Midbrain (tissue), 1 donor: Measurements from ENCODE around the gene PCDHA1.

ENCODE experiments used
- DNase-seq: peaks from one replicate; lab custom pipeline; 2025; lab: John Stamatoyannopoulos, UW

PCDHA1 gene

DNA sequence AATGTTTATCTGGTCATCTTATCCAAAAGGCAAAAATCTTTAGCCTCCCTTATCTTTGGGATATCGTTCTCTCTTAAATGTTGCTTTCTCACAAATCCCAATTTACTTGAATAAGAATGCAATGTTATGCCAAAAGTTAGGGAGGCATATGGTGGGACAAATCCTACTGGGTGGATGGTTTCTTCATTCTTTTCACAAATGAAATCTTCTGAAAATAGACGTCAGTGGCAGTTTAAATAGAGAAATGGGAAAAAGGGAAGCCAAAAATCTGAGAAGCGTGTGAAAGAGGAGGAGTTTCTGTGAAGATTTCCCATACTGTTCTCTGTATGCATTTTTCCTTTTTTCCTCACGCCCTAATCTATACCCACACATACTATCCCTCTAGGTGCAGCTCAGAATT, 137.7 kb downstream of the PCDHA1 start:
- DNase-seq = no peak

DNA sequence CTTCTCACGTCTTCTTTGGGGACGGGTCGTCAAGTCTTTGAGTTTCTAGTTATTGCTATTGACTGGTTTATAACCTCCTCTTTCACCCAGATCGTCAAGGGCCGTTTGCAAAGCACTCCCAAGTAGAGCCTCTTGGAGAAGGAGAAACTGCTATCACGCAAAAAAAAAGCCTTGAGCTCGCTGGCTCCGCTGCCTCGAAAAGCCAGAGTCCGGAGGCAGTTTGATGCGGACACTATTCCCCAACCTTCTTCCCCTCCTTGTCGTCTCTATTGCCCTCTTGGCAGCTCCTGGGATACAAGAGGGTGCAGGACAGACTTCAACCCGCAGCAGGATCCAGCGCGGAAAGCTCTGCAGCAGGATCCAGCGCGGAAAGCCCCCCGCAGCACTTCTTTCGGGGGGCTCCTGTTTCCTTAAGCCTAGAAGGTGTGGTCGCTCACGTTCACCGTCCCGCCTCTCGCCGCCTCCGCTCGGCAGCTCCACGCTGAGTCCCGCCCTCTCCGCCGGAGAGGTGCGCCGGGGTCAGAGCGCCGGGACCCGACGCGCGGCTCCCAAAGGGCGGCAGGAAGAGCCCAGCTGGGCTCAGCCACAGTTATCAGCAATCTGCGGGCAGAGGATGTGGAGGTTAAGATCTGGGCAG, 140.0 kb downstream of the PCDHA1 start, which contains the start of gene PCDHAC1:
Gene PCDHAC1, plus strand, starts transcription at position 494 of the 637 bp plus-strand sequence. CDS start 594 bp downstream, outside the sequence.
- no peak for DNase-seq

DNA sequence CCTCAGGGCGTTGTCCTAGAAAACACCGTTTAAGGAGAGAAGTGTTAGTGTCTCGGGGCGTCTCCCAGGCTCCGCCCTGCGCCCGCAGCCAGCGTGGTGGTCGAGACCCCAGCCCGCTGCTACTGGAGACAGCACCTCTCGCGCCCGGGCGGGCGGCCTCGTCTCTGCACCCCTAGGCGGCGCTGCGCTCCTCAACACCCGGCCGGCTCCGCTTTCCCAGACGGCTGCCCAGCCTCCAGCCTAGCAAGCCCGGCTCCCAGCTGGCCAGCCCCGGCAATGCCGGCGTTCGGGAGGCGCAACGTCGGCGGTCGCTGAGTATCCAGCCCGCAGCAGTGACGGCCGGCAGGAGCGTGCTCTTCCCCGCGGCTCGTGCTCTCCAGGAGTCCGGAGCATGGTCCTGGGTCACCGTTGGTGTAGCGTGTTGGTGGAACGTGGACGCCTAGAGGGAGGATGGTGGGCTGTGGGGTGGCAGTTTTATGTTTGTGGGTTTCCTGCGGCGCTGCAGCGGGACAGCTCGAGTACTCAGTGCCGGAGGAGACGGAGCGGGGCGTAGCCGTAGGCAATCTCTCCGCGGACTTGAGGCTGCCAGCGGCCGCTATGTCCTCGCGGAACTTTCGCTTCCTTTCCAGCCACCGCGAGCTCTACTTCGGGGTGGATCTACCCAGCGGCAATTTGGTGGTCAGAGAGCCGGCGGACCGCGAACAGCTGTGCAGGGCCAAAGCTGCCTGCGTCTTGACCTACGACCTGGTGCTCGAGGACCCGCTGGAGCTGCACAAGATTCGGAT, 140.7 kb downstream of the PCDHA1 start:
- DNase-seq = peak; percentile 73

DNA sequence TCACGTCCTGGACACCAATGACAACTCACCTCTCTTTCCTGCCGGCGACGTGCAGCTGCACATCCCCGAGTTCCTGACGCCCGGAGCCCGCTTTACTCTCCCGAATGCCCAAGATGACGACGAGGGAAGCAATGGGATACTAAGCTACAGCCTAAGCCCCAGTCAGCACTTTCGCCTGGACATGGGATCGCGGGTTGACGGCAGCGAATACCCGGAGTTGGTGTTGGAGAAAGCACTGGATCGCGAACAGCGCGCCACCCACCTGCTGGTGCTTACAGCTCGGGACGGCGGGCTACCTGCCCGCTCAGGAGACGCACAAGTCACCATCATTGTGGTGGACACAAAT, 141.3 kb downstream of the PCDHA1 start:
- no peak for DNase-seq

DNA sequence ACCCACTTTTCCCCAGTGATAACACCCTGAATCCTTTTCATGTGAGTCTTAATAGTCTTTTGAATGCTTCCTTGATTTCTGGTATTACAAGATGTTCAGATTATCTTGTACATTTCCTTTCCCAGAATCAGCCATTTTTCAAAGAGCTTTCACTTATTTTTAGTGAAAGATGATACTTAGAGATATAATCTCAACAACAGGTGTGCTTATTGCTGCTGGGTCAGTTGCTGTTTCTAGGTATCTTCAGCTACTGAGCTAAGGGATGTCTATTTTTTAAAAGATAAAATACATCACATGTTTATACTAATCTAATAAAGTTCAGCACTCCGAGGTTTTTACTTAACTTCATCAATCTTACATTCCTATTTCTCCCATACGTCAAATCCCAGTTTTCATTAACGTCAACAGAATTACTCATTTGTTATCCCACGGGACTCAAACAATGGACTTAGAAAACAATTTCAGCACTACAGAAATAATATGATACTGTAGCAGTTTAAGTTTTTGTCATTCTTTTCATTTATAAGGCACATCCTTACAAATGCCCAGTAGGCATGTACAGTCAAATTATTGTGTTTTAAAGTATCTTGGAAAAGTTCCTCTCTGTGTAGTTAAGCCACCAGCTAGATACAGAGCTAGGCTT, 149.1 kb downstream of the PCDHA1 start:
- no peak for DNase-seq

DNA sequence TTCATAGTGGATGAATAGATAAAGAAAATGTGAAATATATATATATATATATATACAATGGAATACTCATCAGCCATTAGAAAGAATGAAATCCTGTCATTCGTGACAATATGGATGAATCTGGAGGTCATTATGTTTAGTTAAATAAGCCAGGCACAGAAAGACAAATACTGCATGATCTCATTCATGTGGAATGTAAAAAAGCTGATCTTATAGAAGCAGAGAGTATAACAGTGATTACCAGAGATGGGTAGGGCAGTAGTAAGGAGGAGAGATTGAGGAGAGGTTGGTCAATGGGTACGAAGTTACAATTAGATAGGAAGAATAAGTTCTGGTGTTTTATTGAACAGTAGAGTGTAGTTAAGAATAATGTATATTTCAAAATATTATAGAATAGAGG, 160.6 kb downstream of the PCDHA1 start:
- no peak for DNase-seq

DNA sequence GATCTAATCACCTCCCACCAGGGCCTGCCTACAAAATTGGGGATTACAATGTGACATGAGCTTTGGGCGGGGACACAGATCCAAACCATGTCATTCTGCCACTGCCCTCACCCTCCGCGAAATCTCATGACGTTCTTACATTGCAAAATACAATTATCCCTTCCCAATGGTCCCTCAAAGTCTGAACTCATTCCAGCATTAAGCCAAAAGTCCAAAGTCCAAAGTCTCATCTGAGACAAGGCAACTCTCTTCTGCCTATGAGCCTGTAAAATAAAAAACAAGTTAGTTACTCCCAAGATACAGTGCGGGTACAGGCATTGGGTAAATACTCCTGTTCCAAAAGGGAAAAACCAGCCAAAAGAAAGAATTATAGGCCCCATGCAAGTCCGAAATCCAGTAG, 165.7 kb downstream of the PCDHA1 start:
- no peak for DNase-seq

DNA sequence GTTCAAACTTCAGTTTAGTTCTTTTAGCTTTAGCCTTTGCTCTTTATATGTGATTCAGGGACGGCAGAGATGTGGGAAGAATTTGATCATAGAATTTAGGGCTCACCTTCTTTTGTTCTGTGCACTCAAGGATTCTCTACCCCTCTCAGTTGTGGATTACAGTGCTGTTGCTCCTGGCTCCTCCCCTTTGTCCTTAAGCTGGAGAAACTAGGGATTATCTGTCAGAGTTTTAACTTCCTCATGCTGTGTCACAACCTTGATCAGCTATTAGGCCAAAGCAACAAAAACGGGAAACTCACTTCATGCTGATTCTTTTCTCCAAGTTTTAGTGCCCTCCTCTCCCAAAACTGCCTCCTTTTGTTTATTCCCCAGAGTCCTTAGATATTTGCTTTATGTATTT, 167.3 kb downstream of the PCDHA1 start:
- no peak for DNase-seq

DNA sequence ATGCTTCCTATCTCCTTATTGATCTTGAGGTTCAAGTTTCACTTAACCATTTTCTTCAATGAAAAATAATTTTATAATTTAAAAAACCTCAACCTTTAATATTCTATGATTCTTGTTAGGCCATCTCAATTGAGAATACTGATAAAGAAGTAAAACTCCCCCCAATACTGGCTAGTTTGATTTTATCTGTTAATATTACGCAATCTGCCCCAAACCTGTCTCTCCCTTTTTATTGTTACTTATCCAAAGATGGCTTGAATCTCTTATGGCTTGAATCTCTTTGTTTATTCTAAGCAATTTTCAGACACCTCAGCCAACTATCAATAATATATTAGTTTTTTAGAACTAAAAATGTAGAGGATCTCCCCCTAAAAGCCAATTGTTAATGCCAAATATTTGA, 176.2 kb downstream of the PCDHA1 start:
- DNase-seq = no peak

DNA sequence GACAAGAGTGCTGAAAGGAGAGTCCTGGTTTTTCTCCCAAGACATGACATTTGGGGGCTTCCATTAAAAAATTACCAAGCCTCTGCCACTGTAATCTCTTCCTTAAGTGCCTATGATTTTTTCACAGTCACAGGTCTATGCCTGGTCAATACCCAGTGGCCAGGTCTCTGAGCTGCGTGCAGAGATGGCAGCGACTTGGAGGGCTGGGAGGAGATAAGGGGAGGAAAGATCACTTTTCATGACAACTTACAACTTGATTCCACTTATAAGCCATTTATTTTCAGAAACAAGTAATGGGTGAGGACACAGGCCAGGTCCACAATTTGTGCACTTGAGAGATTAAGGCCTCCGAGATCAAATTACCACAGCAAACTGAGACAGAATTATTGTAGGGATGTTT, 178.4 kb downstream of the PCDHA1 start:
- DNase-seq = no peak

DNA sequence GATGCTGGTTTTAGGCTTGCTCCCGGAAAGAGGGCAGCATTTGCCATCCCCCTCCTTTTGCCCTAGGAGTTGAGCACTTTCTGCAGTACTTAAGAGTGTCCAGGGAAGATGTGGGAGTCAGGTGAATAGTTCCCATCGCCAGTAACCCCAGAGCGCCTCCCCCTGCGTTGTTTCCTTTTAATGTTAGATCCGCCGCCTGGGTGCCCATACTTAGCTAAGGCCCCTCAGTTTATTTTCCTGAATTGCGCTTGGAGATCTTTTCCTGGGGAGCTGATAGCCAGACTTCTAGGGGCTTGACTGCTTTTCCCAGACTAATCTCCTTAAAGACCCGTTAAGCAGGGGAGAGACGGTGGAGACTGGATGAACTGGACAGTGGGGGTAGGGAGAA, 180.0 kb downstream of the PCDHA1 start:
- no peak for DNase-seq

DNA sequence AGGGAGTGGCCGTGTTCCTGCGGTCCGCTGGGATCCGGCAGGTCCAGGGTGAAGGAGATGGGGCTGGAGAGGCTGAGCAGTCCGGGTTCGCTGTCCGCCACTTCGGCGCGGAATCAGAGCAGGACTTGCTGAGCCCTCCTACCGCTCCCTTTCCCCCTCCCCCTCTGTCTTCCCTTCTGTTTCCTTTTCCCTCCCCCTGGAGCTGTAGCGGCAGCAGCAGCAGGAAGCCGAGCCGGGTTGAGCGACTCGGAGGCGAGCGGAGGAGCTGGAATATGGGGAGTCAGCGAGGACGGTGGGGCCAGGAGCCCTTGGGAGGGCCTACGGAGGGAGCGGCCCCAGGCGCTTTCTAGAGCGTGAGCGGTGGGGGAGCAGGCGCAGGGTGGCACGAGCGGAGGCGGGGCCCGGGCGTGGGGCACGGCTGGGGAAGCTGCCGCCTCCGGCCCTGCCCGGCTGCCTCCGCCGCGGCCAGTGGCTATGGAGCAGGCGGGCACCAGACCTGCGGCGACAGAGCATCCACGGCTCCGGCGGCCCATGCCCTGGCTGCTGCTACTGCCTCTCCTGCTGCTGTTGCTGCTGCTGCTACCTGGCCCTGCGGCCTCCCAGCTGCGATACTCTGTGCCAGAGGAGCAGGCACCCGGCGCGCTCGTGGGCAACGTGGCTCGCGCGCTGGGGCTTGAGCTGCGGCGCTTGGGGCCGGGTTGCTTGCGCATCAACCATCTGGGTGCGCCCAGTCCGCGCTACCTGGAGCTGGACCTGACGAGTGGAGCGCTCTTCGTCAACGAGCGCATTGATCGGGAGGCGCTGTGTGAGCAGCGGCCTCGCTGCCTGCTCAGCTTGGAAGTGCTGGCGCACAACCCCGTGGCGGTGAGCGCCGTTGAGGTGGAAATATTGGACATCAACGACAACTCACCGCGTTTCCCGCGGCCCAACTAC, 180.6 kb downstream of the PCDHA1 start, which contains the start of gene PCDHAC2:
Gene PCDHAC2, plus strand, starts transcription at position 184 of the 933 bp plus-strand sequence. Its CDS starts 291 bp downstream, at position 475.
- DNase-seq = peak; percentile 64

DNA sequence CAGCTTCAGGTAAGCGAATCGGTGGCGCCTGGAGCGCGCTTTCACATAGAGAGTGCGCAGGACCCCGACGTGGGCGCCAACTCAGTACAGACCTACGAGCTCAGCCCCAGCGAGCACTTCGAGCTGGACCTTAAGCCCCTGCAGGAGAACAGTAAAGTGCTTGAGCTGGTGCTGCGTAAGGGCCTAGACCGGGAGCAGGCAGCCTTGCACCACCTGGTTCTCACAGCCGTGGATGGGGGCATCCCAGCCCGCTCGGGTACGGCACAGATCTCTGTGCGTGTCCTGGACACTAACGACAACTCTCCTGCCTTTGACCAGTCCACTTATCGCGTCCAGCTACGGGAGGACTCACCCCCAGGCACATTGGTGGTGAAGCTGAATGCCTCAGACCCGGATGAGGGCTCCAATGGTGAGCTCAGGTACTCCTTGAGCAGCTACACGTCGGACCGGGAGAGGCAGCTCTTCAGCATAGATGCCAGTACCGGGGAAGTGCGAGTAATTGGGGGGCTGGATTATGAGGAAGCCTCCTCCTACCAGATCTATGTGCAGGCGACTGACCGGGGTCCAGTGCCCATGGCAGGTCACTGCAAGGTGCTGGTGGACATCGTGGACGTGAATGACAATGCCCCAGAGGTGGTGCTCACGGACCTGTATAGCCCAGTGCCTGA, 181.4 kb downstream of the PCDHA1 start:
- no peak for DNase-seq

DNA sequence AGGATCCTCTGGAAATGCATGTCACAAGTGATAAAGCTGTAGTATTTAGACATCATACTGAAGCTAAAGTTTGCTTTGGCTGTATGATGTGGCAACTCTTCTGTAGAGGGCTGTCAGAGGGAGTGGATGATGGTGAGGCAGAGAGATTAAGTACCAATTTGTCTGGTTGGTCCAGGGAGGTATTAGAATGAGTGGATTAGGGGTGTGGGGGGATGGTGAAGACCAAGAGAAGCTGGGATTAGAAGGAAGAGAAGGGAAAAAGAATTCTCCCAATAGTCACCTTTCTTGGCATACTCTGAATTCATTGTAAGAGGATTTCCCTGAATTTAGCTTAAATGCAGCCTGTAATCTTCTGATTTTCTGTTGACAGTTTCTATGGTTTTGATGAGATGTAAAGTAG, 183.9 kb downstream of the PCDHA1 start:
- no peak for DNase-seq

DNA sequence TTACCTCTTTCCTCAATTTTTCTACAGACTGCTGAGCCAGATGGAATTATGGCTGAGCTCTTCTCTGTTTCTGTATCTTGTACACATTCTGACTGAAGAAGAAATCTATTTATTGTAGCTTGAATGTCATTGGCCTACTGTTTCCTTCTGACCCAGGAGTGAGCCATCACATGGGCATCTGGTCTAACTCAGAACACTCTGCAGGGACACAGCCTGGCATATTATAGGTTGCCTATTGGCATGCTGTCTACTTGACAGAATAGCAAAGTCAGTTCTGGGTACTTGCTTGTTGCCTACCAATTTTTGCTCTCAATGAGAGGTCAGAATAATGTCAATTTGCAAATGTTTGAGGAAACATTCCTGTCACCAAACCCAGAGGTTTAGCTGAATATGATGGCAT, 187.6 kb downstream of the PCDHA1 start:
- DNase-seq = no peak

DNA sequence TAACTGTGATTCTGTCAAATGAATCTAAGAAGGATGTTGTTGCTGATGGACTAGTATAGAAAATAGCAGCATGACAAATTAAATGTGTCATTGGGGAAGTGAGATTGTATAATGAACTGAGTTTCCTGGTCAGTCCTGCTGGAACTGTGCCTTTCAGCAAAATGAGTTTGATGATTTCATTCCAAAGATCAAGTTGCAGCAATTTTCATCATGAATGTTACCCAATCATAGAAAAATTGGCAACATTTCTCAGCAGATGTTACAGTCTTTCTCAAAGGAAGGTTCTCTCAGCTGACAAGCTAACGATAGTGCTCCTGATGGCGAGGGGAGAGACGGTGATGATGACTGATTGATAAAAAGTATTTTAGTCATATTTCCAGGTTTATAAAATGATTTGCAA, 191.1 kb downstream of the PCDHA1 start:
- DNase-seq = no peak

DNA sequence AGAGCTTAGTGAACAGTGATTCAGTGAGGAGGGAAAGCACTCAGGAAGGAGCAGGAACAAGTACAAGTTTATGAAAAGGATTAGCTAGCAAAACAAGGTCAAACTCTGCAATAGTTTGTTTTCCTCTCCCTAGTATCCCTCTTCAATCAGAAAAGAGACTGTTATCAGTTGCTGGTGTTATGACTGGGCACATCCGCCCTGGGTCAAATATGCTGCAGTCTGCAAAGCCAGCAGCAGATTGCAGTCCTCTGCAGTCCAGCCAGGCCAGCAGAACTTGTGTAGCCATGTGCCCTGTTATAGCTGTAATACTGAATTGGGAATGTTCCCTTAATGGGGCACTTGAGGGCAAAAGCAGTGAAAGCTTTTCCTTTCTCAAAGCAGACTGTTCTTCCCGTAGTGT, 192.3 kb downstream of the PCDHA1 start:
- DNase-seq = no peak

DNA sequence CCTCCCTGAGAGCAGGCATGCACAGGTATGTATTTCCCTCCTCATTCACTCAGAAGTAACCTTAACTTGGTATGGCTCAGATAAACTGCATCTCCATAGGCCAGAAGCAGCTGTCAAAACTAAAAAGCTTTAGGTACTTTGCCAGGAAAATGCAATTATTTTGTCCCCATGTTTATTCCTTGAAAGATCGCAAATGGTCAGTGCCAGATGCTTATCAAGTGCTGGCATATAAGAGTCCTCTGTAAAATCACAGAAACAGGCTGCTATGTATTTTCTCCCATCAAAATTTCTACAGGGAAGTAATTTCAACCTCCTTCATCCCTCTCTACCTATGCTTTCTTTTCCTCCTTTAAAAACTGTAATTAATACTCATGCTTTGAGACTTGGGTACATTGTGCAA, 193.0 kb downstream of the PCDHA1 start:
- no peak for DNase-seq

DNA sequence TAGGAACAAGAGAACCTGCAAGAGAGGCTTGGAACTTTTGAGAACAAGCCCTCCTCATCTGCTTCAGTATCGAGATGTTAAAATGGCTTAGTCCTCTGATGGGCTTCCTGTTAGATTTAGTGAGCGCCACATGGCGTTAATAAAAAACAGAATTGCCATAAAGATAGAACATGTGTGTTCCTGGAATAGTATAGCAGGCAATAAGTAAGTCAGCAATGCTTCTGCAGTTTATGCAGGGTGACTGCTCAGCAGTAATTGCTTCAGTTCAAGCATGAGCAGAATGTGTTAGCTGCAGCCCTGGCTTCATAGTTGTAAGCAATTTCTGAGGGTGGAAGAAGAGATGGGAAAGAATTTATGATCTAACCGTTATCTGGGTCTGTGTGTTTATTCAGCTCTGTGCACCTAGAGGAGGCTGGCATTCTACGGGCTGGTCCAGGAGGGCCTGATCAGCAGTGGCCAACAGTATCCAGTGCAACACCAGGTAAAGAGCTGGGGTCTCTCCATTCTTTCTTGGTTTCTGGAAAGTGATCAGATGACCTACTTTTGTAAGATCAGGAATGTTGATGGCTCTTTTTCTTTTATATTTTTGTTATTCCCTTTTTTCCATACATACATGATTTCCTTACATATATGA, 196.3 kb downstream of the PCDHA1 start:
- no peak for DNase-seq

DNA sequence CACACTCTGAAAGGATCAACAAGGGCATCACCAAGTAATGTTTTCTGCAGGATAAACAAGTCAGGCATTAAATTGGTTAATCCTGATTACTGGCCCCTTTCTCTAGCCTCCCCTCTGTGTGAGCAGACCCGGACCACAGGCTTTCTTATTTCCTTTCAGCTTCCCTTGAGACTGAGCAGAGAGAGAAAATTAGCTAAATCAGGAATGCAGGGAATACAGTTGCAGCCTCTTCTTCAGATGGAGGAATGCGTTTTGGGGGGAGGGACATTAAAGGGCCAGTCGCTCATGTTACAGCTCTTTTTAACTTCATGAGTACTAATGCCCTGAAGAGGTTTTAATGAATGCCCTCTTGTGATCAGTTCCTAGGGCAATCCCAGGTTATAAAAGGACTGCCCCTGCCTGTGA, 200.2 kb downstream of the PCDHA1 start:
- DNase-seq = no peak

DNA sequence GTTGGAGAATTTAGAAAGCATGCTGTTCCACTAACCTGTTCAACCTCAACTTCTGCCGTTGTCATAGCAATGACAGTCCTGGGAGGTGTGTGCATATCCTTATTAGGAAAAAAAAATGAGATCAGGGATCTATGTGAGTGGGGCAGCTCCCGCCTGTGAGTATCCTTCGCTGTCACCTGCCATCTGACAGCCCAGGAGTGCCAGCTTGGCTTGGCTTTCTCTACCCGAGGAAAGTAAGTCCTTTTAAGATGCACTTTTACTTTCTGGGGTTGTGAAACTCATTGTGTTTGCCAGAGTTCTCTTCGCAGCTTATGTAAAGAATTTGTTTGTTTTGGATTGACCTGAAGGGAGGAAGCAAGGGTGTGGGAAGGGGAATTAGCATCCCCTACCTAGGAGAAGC, 202.2 kb downstream of the PCDHA1 start:
- no peak for DNase-seq
